SU-DHL-6 (cell line): ENCODE results near the gene EXD3.

Experiments used
- H2AFZ ChIP-seq: fragments of 200-600 bp; sonication (generic); 2 replicates; pipeline ENCODE4 v1.6.1; 2014; ENCODE audit warnings: low read depth, mild to moderate bottlenecking, moderate library complexity, mixed read lengths, antibody characterized with exemption, low read length; ENCODE audit not compliant: severe bottlenecking
- H3F3A ChIP-seq: fragments of 200-600 bp; shearing (Covaris generic); 2 replicates; pipeline ENCODE4 v1.6.0; 2016; ENCODE audit warnings: antibody characterized with exemption, mild to moderate bottlenecking; ENCODE audit not compliant: insufficient read depth
- H3K27ac ChIP-seq: fragments of 200-600 bp; sonication (generic); 2 replicates; pipeline ENCODE4 v1.5.1; 2016; ENCODE audit warnings: low read depth, mild to moderate bottlenecking, low read length, moderate library complexity, mixed read lengths
- H3K27me3 ChIP-seq: fragments of 200-600 bp; sonication (generic), shearing (Covaris generic); 2 replicates; pipeline ENCODE4 v1.6.0; 2014; ENCODE audit warnings: mild to moderate bottlenecking, low read length
- H3K36me3 ChIP-seq: fragments of 200-600 bp; sonication (generic); 2 replicates; pipeline ENCODE4 v1.6.1; 2014; ENCODE audit warnings: mild to moderate bottlenecking, low read length, mixed read lengths
- H3K4me2 ChIP-seq: fragments of 300-600, 200-600 bp; shearing (Covaris generic), sonication (generic); 2 replicates; pipeline ENCODE4 v1.6.0; 2014; ENCODE audit warnings: low read length, low read depth, mild to moderate bottlenecking; ENCODE audit not compliant: poor library complexity, severe bottlenecking
- H3K4me3 ChIP-seq: fragments of 200-600 bp; sonication (generic); 2 replicates; pipeline ENCODE4 v1.5.1; 2014; ENCODE audit warnings: antibody characterized with exemption, low read length, mild to moderate bottlenecking, mixed read lengths; ENCODE audit not compliant: insufficient read depth, poor library complexity, severe bottlenecking
- H3K79me2 ChIP-seq: fragments of 200-600 bp; sonication (generic); 2 replicates; pipeline ENCODE4 v1.6.1; 2014; ENCODE audit warnings: mild to moderate bottlenecking, low read length, moderate library complexity; ENCODE audit not compliant: insufficient read depth
- H3K9ac ChIP-seq: fragments of 200-600 bp; sonication (generic); 2 replicates; pipeline ENCODE4 v1.7.0; 2014; ENCODE audit warnings: mild to moderate bottlenecking, low read length
- H3K9me2 ChIP-seq: fragments of 200-600 bp; sonication (generic); replicated peaks from 2 replicates; pipeline ENCODE4 v1.6.1; 2014; ENCODE audit warnings: low read length; ENCODE audit not compliant: insufficient read depth
- H3K9me3 ChIP-seq: fragments of 200-600 bp; sonication (generic); 2 replicates; pipeline ENCODE4 v1.6.1; 2014; ENCODE audit warnings: low read length, mixed read lengths; ENCODE audit not compliant: insufficient read depth
- H4K20me1 ChIP-seq: fragments of 200-600 bp; sonication (generic); 2 replicates; pipeline ENCODE4 v1.6.1; 2014; ENCODE audit warnings: low read depth, mild to moderate bottlenecking, antibody characterized with exemption, low read length, moderate library complexity, mixed read lengths
- CTCF ChIP-seq: fragments of 200-600 bp; sonication (generic); IDR thresholded peaks from one replicate; pipeline ENCODE4 v1.5.1; 2017; ENCODE audit warnings: antibody characterized with exemption, mild to moderate bottlenecking, low read length, moderate library complexity; ENCODE audit not compliant: insufficient read depth, poor library complexity, severe bottlenecking
- EZH2phosphoT487 ChIP-seq: fragments of 200-600 bp; sonication (generic), shearing (Covaris generic); conservative IDR thresholded peaks from 2 replicates; pipeline ENCODE4 v1.6.1; 2018; ENCODE audit warnings: mild to moderate bottlenecking, antibody characterized with exemption, low read length, moderate library complexity, mixed read lengths

Gene EXD3

GRCh38 chr9:137371946-137372651, 50.9 kb downstream of the EXD3 start:
- no peak overlapping the region for H2AFZ ChIP-seq
- H3K4me3 ChIP-seq, result no peak overlapping the region
- H3K4me2 ChIP-seq, result no peak overlapping the region
- H4K20me1 ChIP-seq, result no peaks in the 10 kb centered on the region
- no peaks in the 10 kb centered on the region for H3F3A ChIP-seq
- no peak overlapping the region for H3K9ac ChIP-seq
- no peak overlapping the region for H3K27ac ChIP-seq
- H3K27me3 ChIP-seq, result no peaks in the 10 kb centered on the region
- H3K9me3 ChIP-seq, result no peaks in the 10 kb centered on the region
- no peaks in the 10 kb centered on the region for H3K79me2 ChIP-seq
- TF ChIP-seq EZH2phosphoT487 (no peak), CTCF (no peak)
- H3K9me2 ChIP-seq, result no peaks in the 10 kb centered on the region
- H3K36me3 ChIP-seq, result no peaks in the 10 kb centered on the region

- H3K36me3 ChIP-seq, result no peaks in the 10 kb centered on the region
- no peaks in the 10 kb centered on the region for H3K79me2 ChIP-seq
- H3K27ac ChIP-seq, result no peak overlapping the region
- H3K4me3 ChIP-seq, result no peak overlapping the region
- H3K9me2 ChIP-seq, result no peaks in the 10 kb centered on the region
- TF ChIP-seq CTCF, result no peak
- no peak for TF ChIP-seq EZH2phosphoT487
- H3K9ac ChIP-seq, result no peak overlapping the region
- no peaks in the 10 kb centered on the region for H3K9me3 ChIP-seq
- H3F3A ChIP-seq, result no peaks in the 10 kb centered on the region
- H4K20me1 ChIP-seq, result no peaks in the 10 kb centered on the region
- H3K4me2 ChIP-seq, result no peak overlapping the region
- H3K27me3 ChIP-seq, result no peaks in the 10 kb centered on the region
- no peak overlapping the region for H2AFZ ChIP-seq
Observed at GRCh38 chr9:137371521-137371941, 51.4 kb downstream of the EXD3 start.

- TF ChIP-seq EZH2phosphoT487 (no peak), CTCF (no peak)
- Histone ChIP-seq H3K4me3 (no peak overlapping the region), H3K36me3 (no peaks in the 10 kb centered on the region), H3K9me2 (no peaks in the 10 kb centered on the region), H2AFZ (no peak overlapping the region), H3K79me2 (no peaks in the 10 kb centered on the region), H3F3A (no peaks in the 10 kb centered on the region), H3K4me2 (no peak overlapping the region), H3K27ac (no peak overlapping the region), H3K9ac (no peak overlapping the region), H3K9me3 (no peaks in the 10 kb centered on the region), H3K27me3 (no peaks in the 10 kb centered on the region), H4K20me1 (no peaks in the 10 kb centered on the region)
Observed at GRCh38 chr9:137370865-137371520, 52.0 kb downstream of the EXD3 start.
